LNCAP (cell line): Measurements from ENCODE around the gene MARK1.

Experiments
- TF ChIP-seq, protein P1 (sequence below): fragments of 450-650 bp; IDR thresholded peaks from 2 replicates; pipeline ENCODE4 v1.5.1; 2017; ENCODE audit warnings: mild to moderate bottlenecking

The MARK1 gene

DNA sequence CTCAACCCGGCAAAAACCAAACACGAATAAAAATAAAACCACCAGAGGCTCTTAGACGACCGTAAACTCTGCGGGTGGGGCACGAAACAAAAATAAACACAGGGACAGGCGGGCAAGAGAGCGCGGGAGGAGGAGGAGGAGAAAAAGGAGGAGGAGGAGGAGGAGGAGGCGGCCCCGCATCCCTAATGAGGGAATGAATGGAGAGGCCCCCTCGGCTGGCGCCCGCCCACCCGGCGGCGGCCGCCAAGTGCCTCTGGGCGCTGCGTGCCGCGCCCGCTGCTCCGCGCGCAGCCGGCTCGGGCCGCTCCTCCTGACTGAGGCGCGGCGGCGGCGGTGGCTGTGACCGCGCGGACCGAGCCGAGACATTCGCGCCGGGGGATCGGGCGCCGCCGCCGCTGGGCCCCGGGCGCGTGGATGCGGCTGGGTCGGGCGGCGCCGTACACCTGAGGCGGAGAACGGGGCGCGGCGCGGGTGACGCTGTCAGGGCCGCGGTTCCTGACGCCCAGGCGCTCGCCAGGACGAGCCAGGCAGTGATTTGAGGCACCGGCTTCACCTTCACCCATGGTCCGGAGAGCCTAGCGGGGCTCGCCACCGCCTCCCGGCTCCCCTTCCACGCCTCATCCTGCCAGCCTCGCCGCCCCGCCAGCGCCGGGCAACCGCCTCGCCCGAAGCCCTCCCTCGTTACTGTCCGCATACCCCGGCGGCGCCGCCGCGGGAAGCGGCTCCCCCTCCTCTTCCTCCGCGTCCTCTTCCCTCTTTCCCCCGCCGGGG, at the start of gene MARK1:
Gene MARK1, plus strand, starts transcription at position 229 of the 771 bp plus-strand sequence. CDS start 687 bp downstream, outside the sequence.
- TF ChIP-seq, protein P1, sequence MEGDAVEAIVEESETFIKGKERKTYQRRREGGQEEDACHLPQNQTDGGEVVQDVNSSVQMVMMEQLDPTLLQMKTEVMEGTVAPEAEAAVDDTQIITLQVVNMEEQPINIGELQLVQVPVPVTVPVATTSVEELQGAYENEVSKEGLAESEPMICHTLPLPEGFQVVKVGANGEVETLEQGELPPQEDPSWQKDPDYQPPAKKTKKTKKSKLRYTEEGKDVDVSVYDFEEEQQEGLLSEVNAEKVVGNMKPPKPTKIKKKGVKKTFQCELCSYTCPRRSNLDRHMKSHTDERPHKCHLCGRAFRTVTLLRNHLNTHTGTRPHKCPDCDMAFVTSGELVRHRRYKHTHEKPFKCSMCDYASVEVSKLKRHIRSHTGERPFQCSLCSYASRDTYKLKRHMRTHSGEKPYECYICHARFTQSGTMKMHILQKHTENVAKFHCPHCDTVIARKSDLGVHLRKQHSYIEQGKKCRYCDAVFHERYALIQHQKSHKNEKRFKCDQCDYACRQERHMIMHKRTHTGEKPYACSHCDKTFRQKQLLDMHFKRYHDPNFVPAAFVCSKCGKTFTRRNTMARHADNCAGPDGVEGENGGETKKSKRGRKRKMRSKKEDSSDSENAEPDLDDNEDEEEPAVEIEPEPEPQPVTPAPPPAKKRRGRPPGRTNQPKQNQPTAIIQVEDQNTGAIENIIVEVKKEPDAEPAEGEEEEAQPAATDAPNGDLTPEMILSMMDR, result no peak

GRCh38 chr1:220483700-220484099, 44.2 kb upstream of the MARK1 start:
- TF ChIP-seq, protein P1, result no peak

- TF ChIP-seq, protein P1, result no peak
Observed at GRCh38 chr1:220484135-220484534, 43.8 kb upstream of the MARK1 start.

GRCh38 chr1:220485131-220485530, 42.8 kb upstream of the MARK1 start:
- TF ChIP-seq, protein P1, result no peak

DNA sequence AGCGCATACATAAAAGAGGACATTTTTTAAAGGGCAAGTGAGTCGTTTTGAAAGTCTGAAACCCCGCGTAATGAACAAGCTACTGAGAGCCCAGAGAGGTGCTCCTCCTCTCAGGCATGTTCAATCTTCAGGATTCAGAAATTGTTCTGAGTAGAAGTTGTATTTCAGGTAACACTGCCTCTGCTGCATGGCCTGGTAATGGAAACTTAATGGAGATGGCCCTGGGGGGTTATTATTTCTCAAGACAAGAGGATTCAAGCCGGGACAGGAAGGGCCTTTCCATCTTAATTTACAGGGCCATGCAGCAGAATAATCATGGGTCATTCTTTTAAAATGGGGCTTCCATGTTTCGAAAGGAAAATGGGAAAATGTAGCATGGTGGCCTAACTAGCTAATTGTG, 42.1 kb upstream of the MARK1 start:
- TF ChIP-seq, protein P1, result no peak

DNA sequence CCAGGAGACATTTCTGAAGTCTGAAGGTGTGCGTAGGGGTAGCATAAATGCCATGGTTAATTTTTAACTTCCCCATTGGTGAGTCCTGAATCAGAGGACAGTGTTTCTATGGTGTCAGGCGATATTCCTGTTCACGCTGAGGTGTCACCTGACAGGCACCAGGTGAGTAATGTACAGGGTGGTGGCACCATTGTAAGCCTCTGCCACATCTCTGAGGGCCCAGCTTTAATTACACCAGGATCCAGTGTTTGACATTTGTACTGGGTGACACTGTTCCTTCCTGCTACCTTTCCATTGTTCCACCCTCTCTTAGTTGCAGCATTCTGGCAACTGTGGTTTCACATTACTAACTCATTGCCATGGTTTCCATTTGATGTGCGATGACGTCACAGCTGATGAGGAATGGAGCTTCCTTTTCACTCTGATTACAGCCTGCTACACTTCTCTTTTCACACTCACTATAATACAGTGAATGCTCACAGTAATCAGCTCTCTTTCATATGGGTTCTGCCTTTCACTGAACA, 40.6 kb upstream of the MARK1 start:
- TF ChIP-seq, protein P1, result no peak

DNA sequence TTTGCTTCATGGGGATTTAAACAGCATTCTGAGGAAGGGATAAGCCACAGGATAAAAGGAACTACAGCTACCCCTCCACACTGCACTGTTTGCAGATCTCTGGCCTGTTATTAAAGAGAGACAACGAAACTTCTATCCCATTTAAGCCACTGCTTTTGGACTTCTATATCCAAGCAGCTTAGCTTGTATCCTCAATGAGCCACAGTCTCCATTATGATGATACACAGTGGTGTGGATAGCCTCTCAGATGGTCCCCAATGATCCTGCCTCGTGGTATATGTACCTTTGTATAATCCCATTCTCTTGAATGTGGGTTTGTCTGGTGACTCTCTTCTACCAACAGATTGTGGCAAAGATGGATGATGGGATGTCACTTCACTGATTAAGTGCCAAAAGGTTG, 36.0 kb upstream of the MARK1 start:
- TF ChIP-seq, protein P1, result no peak
